Measurements from ENCODE around the gene EMD.
"Not testable (repeated sequence)": the region's sequence is repeated elsewhere in the genome, so short reads cannot be mapped to it uniquely, and the experiment has no call there.

The EMD gene

DNA sequence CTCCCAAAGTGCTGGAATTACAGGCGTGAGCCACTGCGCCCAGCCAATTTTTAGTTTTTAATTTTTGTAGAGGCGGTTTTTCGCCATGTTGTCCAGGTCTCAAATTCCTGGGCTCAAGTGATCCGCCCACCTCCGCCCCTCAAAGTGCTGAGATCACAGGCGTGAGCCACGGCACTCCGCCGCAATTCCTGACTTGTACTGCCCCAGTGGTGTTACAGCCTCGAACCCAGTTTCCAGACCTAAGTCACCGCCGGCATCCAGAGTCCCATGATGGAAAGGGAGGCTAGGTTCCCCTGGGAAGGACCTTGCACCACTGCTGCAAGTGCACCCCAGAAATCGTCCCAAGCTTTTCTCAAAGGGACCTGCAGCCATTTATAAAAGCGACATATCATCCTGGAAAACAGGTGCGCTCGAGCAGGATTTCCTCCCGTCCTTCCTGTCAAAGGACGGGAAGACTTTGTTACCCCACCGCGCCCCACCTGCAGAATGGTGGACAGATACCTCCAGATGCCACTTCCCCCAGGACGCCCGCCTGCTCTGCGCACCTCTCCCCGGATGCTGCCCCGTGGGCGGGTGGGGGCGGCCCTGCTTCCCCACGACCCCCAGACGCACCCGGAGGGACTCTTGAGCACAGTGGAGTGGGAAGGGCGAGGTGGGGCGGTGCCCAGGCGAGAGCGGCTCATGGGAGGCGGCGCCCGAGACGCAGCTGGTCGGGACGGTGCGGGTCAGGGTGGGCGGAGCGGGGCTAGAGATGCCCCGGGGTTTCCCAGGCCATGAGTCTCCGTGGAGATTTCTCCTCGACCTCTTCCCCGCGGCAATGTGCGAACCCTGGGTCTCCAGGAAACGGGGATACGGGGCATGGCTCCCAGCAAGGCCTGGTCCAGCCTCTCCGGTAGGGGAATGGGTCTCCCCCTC is 18.1 kb downstream of the EMD start:
- Histone ChIP-seq H3K36me3 (peaks cover 22% of the 10 kb centered on the region), H3K4me1 (ENCODE audit: control insufficient read depth in 1 of 2, insufficient read depth in 1 of 2, low read depth in 1 of 2, low read length in 1 of 2) (peaks cover 16 to 21% of the 10 kb centered on the region in 2 experiments), H3K9me3 (no peaks in the 10 kb centered on the region), H3K4me3 (ENCODE audit: low read depth in 1 of 2, low read length in 1 of 2) (peak overlapping the region; percentile 70 to 78), H3K27me3 (no peaks in the 10 kb centered on the region), H3K27ac (peak overlapping the region; percentile 96)
- TF ChIP-seq, protein P1, sequence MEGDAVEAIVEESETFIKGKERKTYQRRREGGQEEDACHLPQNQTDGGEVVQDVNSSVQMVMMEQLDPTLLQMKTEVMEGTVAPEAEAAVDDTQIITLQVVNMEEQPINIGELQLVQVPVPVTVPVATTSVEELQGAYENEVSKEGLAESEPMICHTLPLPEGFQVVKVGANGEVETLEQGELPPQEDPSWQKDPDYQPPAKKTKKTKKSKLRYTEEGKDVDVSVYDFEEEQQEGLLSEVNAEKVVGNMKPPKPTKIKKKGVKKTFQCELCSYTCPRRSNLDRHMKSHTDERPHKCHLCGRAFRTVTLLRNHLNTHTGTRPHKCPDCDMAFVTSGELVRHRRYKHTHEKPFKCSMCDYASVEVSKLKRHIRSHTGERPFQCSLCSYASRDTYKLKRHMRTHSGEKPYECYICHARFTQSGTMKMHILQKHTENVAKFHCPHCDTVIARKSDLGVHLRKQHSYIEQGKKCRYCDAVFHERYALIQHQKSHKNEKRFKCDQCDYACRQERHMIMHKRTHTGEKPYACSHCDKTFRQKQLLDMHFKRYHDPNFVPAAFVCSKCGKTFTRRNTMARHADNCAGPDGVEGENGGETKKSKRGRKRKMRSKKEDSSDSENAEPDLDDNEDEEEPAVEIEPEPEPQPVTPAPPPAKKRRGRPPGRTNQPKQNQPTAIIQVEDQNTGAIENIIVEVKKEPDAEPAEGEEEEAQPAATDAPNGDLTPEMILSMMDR (IDR thresholded peaks at IDR 0.05): no peak

DNA sequence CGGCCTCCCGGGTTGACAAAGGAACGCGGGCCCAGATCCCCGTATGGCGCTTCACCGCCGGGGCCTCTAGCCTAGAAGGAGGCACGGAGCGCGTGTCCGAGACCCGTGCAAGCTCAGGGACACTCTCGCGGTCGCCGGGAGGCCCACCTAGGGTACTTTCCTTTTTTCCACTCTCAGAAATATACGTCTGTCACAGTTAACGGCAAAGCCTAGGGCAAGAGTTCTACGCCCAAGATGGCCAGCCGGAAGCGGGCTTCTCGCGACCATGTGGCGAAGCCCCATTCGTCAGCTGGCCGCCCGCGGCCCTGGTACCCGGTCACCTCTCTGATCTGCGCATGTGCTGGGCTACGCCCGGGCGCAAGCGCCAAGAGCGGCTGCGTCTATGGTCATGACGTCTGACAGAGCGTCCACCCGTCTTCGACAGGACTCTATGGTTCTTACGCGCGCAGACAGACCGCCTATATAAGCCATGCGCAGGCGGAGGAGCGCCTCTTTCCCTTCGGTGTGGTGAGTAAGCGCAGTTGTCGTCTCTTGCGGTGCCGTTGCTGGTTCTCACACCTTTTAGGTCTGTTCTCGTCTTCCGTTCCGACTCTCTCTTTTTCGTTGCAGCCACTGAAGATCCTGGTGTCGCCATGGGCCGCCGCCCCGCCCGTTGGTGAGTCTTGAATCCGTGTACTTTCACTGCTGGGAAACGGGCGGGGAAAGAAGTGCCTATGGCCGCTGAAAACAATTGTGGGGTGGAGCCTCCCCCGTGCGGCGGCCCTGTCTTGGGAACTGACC is 19.0 kb downstream of the EMD start, which contains the start of gene RPL10:
RPL10 (plus strand) TSS at position 490 of the 780 bp plus-strand sequence; CDS start at position 633, 143 bp downstream.
- no peaks in the 10 kb centered on the region for H3K9me3 ChIP-seq
- H3K27ac ChIP-seq: peak within 1 kb of the TSS; percentile 96
- no peaks in the 10 kb centered on the region for H3K27me3 ChIP-seq
- H3K36me3 ChIP-seq: peaks cover 30% of the 10 kb centered on the region
- peak within 1 kb of the TSS; percentile 70 to 78 for H3K4me3 ChIP-seq (ENCODE audit: low read depth in 1 of 2, low read length in 1 of 2)
- H3K4me1 ChIP-seq (ENCODE audit: control insufficient read depth in 1 of 2, insufficient read depth in 1 of 2, low read depth in 1 of 2, low read length in 1 of 2): peaks cover 16 to 21% of the 10 kb centered on the region in 2 experiments
- TF ChIP-seq, protein P1 (IDR thresholded peaks at IDR 0.05): no peak

DNA sequence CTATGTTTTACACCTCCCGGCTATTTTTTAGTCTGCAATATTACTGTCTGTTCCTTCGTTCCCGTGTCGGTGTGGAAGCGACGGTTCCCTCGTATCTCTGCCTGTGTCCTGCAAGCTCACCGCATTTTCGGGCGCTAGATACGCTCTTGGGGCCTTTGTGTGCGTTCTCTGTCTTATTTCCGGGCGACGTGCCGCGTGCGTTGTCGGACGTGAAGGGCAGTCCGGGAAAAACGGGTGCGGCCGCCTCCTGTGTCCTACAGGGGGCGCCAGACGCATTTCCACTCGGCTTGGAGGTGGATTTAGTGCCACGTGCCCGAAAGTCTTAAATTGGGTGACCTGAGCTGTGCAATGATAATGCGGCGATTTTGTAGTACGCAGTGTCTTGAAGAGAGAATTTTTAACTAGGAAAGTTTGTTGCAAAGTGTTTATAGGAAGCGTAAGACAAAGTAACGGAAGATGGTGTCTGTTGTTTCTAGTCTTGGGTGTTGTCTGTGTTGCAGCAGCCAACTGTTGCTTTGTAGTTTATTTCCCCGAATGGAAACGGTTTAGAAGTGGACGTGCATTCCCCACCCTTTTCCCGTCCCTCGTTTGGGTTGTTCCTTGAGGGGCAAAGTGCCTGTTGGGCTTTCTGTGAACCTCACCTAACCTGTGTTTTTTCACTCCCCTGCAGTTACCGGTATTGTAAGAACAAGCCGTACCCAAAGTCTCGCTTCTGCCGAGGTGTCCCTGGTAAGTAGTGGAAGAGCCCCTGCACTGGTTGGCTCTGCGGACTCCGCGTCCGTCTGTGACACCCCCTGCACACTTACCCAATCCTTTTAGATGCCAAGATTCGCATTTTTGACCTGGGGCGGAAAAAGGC is 19.8 kb downstream of the EMD start:
- Histone ChIP-seq H3K4me1 (ENCODE audit: control insufficient read depth in 1 of 2, insufficient read depth in 1 of 2, low read depth in 1 of 2, low read length in 1 of 2) (peaks cover 16 to 21% of the 10 kb centered on the region in 2 experiments), H3K4me3 (ENCODE audit: low read depth in 1 of 2, low read length in 1 of 2) (peak overlapping the region; percentile 70 to 78), H3K9me3 (no peaks in the 10 kb centered on the region), H3K27me3 (no peaks in the 10 kb centered on the region), H3K36me3 (peaks cover 36% of the 10 kb centered on the region), H3K27ac (peak overlapping the region; percentile 96)
- TF ChIP-seq, protein P1 (IDR thresholded peaks at IDR 0.05): peak; percentile 93

DNA sequence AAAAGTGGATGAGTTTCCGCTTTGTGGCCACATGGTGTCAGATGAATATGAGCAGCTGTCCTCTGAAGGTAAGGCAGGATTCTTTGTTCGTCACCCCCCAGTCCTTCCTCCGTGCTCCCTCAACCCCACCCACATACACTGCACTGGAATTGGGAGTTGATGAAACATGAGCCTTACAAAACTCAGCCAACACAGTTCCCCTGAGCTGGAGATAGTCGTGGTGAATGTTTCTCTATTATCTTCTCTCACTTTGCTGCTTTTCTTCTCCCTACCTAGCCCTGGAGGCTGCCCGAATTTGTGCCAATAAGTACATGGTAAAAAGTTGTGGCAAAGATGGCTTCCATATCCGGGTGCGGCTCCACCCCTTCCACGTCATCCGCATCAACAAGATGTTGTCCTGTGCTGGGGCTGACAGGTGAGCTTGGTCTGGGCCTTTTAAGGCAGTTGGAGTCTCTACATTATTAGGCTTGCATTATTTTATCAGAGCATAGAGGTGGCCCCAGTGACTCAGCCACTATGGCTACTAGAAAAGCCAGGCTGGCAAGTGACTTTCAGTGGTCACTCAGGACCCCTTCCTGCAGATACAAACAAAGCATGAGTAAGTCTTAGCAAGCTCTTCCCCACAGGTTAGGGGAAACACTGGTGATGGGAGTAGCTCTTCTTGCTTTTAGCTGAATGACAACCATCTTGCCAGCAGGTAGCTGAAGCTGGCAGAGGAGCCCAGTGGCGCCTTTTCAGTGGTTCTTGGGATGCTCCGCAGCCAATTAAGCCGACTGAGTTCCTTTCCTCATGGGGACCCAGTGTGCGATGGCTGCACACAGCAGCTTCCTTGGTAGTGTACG is 20.7 kb downstream of the EMD start:
- Histone ChIP-seq H3K9me3 (no peaks in the 10 kb centered on the region), H3K36me3 (peaks cover 42% of the 10 kb centered on the region), H3K4me3 (ENCODE audit: low read depth in 1 of 2, low read length in 1 of 2) (peak overlapping the region; percentile 70 to 78), H3K27ac (peak overlapping the region; percentile 96), H3K4me1 (ENCODE audit: control insufficient read depth in 1 of 2, insufficient read depth in 1 of 2, low read depth in 1 of 2, low read length in 1 of 2) (peaks cover 16 to 21% of the 10 kb centered on the region in 2 experiments), H3K27me3 (no peaks in the 10 kb centered on the region)
- TF ChIP-seq, protein P1 (IDR thresholded peaks at IDR 0.05): no peak

DNA sequence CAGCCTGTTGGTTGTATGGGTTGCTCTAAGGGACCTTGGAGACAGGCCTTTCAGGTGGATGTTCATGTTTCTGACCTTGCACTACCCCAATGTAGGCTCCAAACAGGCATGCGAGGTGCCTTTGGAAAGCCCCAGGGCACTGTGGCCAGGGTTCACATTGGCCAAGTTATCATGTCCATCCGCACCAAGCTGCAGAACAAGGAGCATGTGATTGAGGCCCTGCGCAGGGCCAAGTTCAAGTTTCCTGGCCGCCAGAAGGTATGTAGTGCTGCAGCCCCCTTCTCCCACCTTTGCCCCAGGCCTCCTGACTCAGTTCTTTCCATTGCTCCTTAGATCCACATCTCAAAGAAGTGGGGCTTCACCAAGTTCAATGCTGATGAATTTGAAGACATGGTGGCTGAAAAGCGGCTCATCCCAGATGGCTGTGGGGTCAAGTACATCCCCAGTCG is 21.3 kb downstream of the EMD start:
- Histone ChIP-seq H3K27ac (peak overlapping the region; percentile 55), H3K36me3 (peaks cover 48% of the 10 kb centered on the region), H3K4me1 (ENCODE audit: control insufficient read depth in 1 of 2, insufficient read depth in 1 of 2, low read depth in 1 of 2, low read length in 1 of 2) (peaks cover 16 to 21% of the 10 kb centered on the region in 2 experiments)
- not testable (repeated sequence) for H3K4me3 ChIP-seq (ENCODE audit: low read depth in 1 of 2, low read length in 1 of 2); H3K9me3 ChIP-seq; H3K27me3 ChIP-seq

Data from neutrophil (primary cell).